ENCODE results near the gene FAM180A. TPM values are rescaled to one million over a fixed set of nuclear protein-coding genes. Genes with fewer than 3 reads are reported as not detected.

FAM180A gene
- total RNA-seq, 2 donors from 2014 or later: not detected

GRCh38 chr7:135771961-135772638 is 23.5 kb upstream of the FAM180A start:
- DNase-seq: no peak
- Mint-ChIP-seq H3K9me3 (no peaks in the 10 kb centered on the region), H3K36me3 (ENCODE audit: low read depth) (no peaks in the 10 kb centered on the region), H3K4me3 (no peak overlapping the region), H3K4me1 (peaks cover 51% of the 10 kb centered on the region), H3K27ac (peak overlapping the region; percentile 67), H3K27me3 (ENCODE audit: insufficient read depth) (peaks cover 13% of the 10 kb centered on the region)
- Histone ChIP-seq H3K9me3 (ENCODE audit: control insufficient read depth, low read length) (no peaks in the 10 kb centered on the region), H3K27ac (ENCODE audit: low read depth, low read length) (no peak overlapping the region), H3K4me3 (ENCODE audit: low read length) (no peak overlapping the region), H3K4me1 (ENCODE audit: control insufficient read depth, insufficient read depth, low read length) (peaks cover 5% of the 10 kb centered on the region), H3K9ac (ENCODE audit: extremely low read depth, low read length, poor library complexity, severe bottlenecking) (no peak overlapping the region), H3K36me3 (ENCODE audit: control insufficient read depth, insufficient read depth, low read length) (no peaks in the 10 kb centered on the region), H3K27me3 (ENCODE audit: control insufficient read depth, insufficient read depth, low read length, poor library complexity, severe bottlenecking) (no peaks in the 10 kb centered on the region)
- TF ChIP-seq CTCF (conservative IDR thresholded peaks at IDR 0.05): peak; percentile 36
- 77 to 91% methylated on average over 4 of the region's 4 CpGs for WGBS, 2 experiments (ENCODE audit: insufficient coverage in 1 of 2, insufficient read length in 1 of 2)

- H3K27ac Mint-ChIP-seq: no peak overlapping the region
- 88 to 100% methylated on average over 1 of the region's 1 CpG for WGBS, 2 experiments (ENCODE audit: insufficient coverage in 1 of 2, insufficient read length in 1 of 2)
- Histone ChIP-seq H3K36me3 (ENCODE audit: control insufficient read depth, insufficient read depth, low read length) (no peaks in the 10 kb centered on the region), H3K27ac (ENCODE audit: low read depth, low read length) (no peak overlapping the region), H3K27me3 (ENCODE audit: control insufficient read depth, insufficient read depth, low read length, poor library complexity, severe bottlenecking) (no peaks in the 10 kb centered on the region), H3K9ac (ENCODE audit: extremely low read depth, low read length, poor library complexity, severe bottlenecking) (no peak overlapping the region), H3K9me3 (ENCODE audit: control insufficient read depth, low read length) (no peaks in the 10 kb centered on the region), H3K4me1 (ENCODE audit: control insufficient read depth, insufficient read depth, low read length) (peaks cover 5% of the 10 kb centered on the region), H3K4me3 (ENCODE audit: low read length) (no peak overlapping the region)
- H3K4me1 Mint-ChIP-seq: peaks cover 51% of the 10 kb centered on the region
- DNase-seq: no peak
- no peak overlapping the region for H3K4me3 Mint-ChIP-seq
- no peak for TF ChIP-seq CTCF (conservative IDR thresholded peaks at IDR 0.05)
- peaks cover 18% of the 10 kb centered on the region for H3K27me3 Mint-ChIP-seq (ENCODE audit: insufficient read depth)
- no peaks in the 10 kb centered on the region for H3K9me3 Mint-ChIP-seq
- H3K36me3 Mint-ChIP-seq (ENCODE audit: low read depth): no peaks in the 10 kb centered on the region
These were observed 22.4 kb upstream of the FAM180A start for GRCh38 chr7:135771051-135771450.

- Histone ChIP-seq H3K9me3 (ENCODE audit: control insufficient read depth, low read length) (no peaks in the 10 kb centered on the region), H3K27me3 (ENCODE audit: control insufficient read depth, insufficient read depth, low read length, poor library complexity, severe bottlenecking) (no peaks in the 10 kb centered on the region), H3K27ac (ENCODE audit: low read depth, low read length) (no peak overlapping the region), H3K4me3 (ENCODE audit: low read length) (no peak overlapping the region), H3K36me3 (ENCODE audit: control insufficient read depth, insufficient read depth, low read length) (no peaks in the 10 kb centered on the region), H3K4me1 (ENCODE audit: control insufficient read depth, insufficient read depth, low read length) (peaks cover 5% of the 10 kb centered on the region), H3K9ac (ENCODE audit: extremely low read depth, low read length, poor library complexity, severe bottlenecking) (no peak overlapping the region)
- H3K27ac Mint-ChIP-seq: no peak overlapping the region
- no peaks in the 10 kb centered on the region for H3K36me3 Mint-ChIP-seq (ENCODE audit: low read depth)
- peaks cover 18% of the 10 kb centered on the region for H3K27me3 Mint-ChIP-seq (ENCODE audit: insufficient read depth)
- peaks cover 57% of the 10 kb centered on the region for H3K4me1 Mint-ChIP-seq
- peak; percentile 87 for DNase-seq
- TF ChIP-seq CTCF (conservative IDR thresholded peaks at IDR 0.05): no peak
- H3K9me3 Mint-ChIP-seq: no peaks in the 10 kb centered on the region
- 94 to 100% methylated on average over 6 of the region's 6 CpGs for WGBS, 2 experiments (ENCODE audit: insufficient coverage in 1 of 2, insufficient read length in 1 of 2)
- no peak overlapping the region for H3K4me3 Mint-ChIP-seq
These were observed 21.6 kb upstream of the FAM180A start for GRCh38 chr7:135770139-135770710.
